GM23338 (cell line): Measurements from ENCODE around the gene ZBBX. TPM values are rescaled to one million over a fixed set of nuclear protein-coding genes. Genes with fewer than 3 reads are reported as not detected.
"Not testable (repeated sequence)": the region's sequence is repeated elsewhere in the genome, so short reads cannot be mapped to it uniquely, and the experiment has no call there.

ENCODE experiments used
- ATAC-seq: fragments of 200-7000 bp; cut with Tn5 transposase; 3 replicates; pipeline ENCODE4 v1.9.1; 2020
- DNase-seq: peaks from one replicate; pipeline ENCODE4 v3.0.0-alpha.2; 2015; ENCODE audit warnings: low spot score
- H2AFZ ChIP-seq: fragments of 200-600 bp; sonication (generic); 2 replicates; pipeline ENCODE4 v1.8.0; 2016; ENCODE audit warnings: antibody characterized with exemption, mild to moderate bottlenecking, moderate library complexity
- H3F3A ChIP-seq: fragments of 200-600 bp; sonication (generic); replicated peaks from 2 replicates; pipeline ENCODE4 v1.8.0; 2017; ENCODE audit warnings: antibody characterized with exemption, mixed run types, low read depth
- H3K27ac ChIP-seq: fragments of 200-600 bp; sonication (generic); 2 replicates; pipeline ENCODE4 v1.6.1; 2016; ENCODE audit warnings: low read depth
- H3K27me3 ChIP-seq: fragments of 200-600 bp; sonication (generic); 2 replicates; pipeline ENCODE4 v1.8.0; 2016; ENCODE audit warnings: mild to moderate bottlenecking, mixed run types, moderate library complexity; ENCODE audit not compliant: insufficient read depth
- H3K36me3 ChIP-seq: fragments of 200-600 bp; sonication (generic); 2 replicates; pipeline ENCODE4 v1.8.0; 2016; ENCODE audit warnings: mild to moderate bottlenecking; ENCODE audit not compliant: insufficient read depth
- H3K4me1 ChIP-seq: fragments of 200-600 bp; sonication (generic); 2 replicates; pipeline ENCODE4 v1.8.0; 2016; ENCODE audit warnings: mild to moderate bottlenecking, moderate library complexity; ENCODE audit not compliant: insufficient read depth
- H3K4me2 ChIP-seq: fragments of 200-600 bp; sonication (generic); 2 replicates; pipeline ENCODE4 v1.7.1; 2017; ENCODE audit warnings: mixed run types
- H3K4me3 ChIP-seq: fragments of 200-600 bp; sonication (generic); 2 replicates; pipeline ENCODE4 v1.6.1; 2016; ENCODE audit warnings: mixed run types
- H3K79me2 ChIP-seq: fragments of 200-600 bp; sonication (generic); replicated peaks from 2 replicates; pipeline ENCODE4 v1.8.0; 2017; ENCODE audit warnings: mild to moderate bottlenecking; ENCODE audit not compliant: insufficient read depth
- H3K9me2 ChIP-seq: fragments of 200-600 bp; sonication (generic); 2 replicates; pipeline ENCODE4 v1.8.0; 2017; ENCODE audit not compliant: insufficient read depth
- H4K20me1 ChIP-seq: fragments of 200-600 bp; sonication (generic); replicated peaks from 2 replicates; pipeline ENCODE4 v1.8.0; 2017; ENCODE audit warnings: mild to moderate bottlenecking; ENCODE audit not compliant: insufficient read depth
- H3K27ac Mint-ChIP-seq: 2 replicates; pipeline ENCODE4 v1.8.0; 2020; ENCODE audit warnings: inconsistent platforms, mild to moderate bottlenecking, moderate library complexity, mixed read lengths
- H3K27me3 Mint-ChIP-seq: 3 replicates; pipeline ENCODE4 v1.8.0; 2022; ENCODE audit warnings: low read depth, mild to moderate bottlenecking, moderate library complexity, mixed read lengths, inconsistent platforms; ENCODE audit not compliant: insufficient read depth, poor library complexity
- H3K36me3 Mint-ChIP-seq: 3 replicates; pipeline ENCODE4 v1.8.0; 2021; ENCODE audit warnings: low read depth, mild to moderate bottlenecking, inconsistent platforms, moderate library complexity, mixed read lengths
- H3K4me1 Mint-ChIP-seq: 3 replicates; pipeline ENCODE4 v1.8.0; 2020; ENCODE audit warnings: mild to moderate bottlenecking, inconsistent platforms, mixed read lengths
- H3K4me3 Mint-ChIP-seq: 3 replicates; pipeline ENCODE4 v1.8.0; 2021; ENCODE audit warnings: moderate library complexity, mild to moderate bottlenecking, inconsistent platforms, mixed read lengths
- H3K9me3 Mint-ChIP-seq: 3 replicates; pipeline ENCODE4 v1.8.0; 2020; ENCODE audit warnings: moderate library complexity, mild to moderate bottlenecking, inconsistent platforms, mixed read lengths
- CREB1 ChIP-seq: fragments of 250-450 bp; sonication (Bioruptor Pico); IDR thresholded peaks from 2 replicates; pipeline ENCODE4 v1.5.0; 2020; ENCODE audit warnings: low read depth, mild to moderate bottlenecking, moderate library complexity
- CTCF ChIP-seq, 2 experiments: fragments of 200-600 bp in 1 of 2; sonication (generic) in 1 of 2; conservative IDR thresholded peaks; 2 replicates each; pipeline versions ENCODE4 v1.5.1 to v1.6.1; 2016 to 2017; ENCODE audit warnings: antibody characterized with exemption in 2 of 2, low read depth in 2 of 2, mild to moderate bottlenecking in 2 of 2, moderate library complexity in 1 of 2
- ETS1 ChIP-seq: IDR thresholded peaks from 2 replicates; pipeline ENCODE4 v1.6.1; 2016; ENCODE audit warnings: antibody characterized with exemption
- POLR2AphosphoS5 ChIP-seq: IDR thresholded peaks from 2 replicates; pipeline ENCODE4 v1.6.1; 2016; ENCODE audit warnings: antibody characterized with exemption, low read depth
- ZNF462 ChIP-seq: fragments of 250-450 bp; sonication (Bioruptor Pico); IDR thresholded peaks from 2 replicates; pipeline ENCODE4 v1.5.0; 2020; ENCODE audit warnings: mild to moderate bottlenecking, moderate library complexity
- long read RNA-seq: library from polyadenylated mRNA; unstranded; transcript quantifications from one replicate; pipeline ENCODE4 v2.0.0, GENCODE V29; 2020; ENCODE audit not compliant: unreplicated experiment
- polyA plus RNA-seq: library from polyadenylated mRNA; unstranded; fragments of >200 nt; fragmentation: Nextera tagmentation; extraction: Ambion mirVana; gene quantifications from 2 replicates; pipeline ENCODE4 v1.2.1, GENCODE V29; 2016
- total RNA-seq: library from RNA; depleted of rRNA; stranded (reverse); fragments of >200 nt; shearing (Covaris generic); gene quantifications from 2 replicates; pipeline ENCODE4 v1.2.3, GENCODE V29; 2014; rRNA removed

The ZBBX gene
- 0.08 and 0.90 TPM in 2 replicates for total RNA-seq
- polyA plus RNA-seq = 1.1 TPM in 2 replicates
- long read RNA-seq = 0 reads

- Mint-ChIP-seq H3K4me3 (peak within 1 kb of the TSS; percentile 82), H3K9me3 (no peaks in the 10 kb centered on the region), H3K4me1 (peaks cover 9% of the 10 kb centered on the region; the same call in 2 of the 3 replicates), H3K36me3 (no peaks in the 10 kb centered on the region), H3K27ac (peak within 1 kb of the TSS; percentile 65), H3K27me3 (peaks cover 2% of the 10 kb centered on the region)
- H3F3A ChIP-seq = no peaks in the 10 kb centered on the region
- no peaks in the 10 kb centered on the region for H4K20me1 ChIP-seq
- H3K9me2 ChIP-seq = no peaks in the 10 kb centered on the region
- H3K27ac ChIP-seq = peak within 1 kb of the TSS; percentile 27; the same call in 1 of the 2 replicates
- H3K4me3 ChIP-seq = peak within 1 kb of the TSS; percentile 53
- H3K27me3 ChIP-seq = no peaks in the 10 kb centered on the region
- TF ChIP-seq POLR2AphosphoS5 (peak; percentile 47), ETS1 (peak; percentile 30; the same call in 1 of the 2 replicates), CTCF (conservative IDR thresholded peaks at IDR 0.05; ENCODE audit: low read depth in 2 of 2) (peak; percentile 81 to 92), ZNF462 (CRISPR knock-in tag) (no peak), CREB1 (CRISPR knock-in tag) (peak; percentile 82)
- H3K79me2 ChIP-seq = no peaks in the 10 kb centered on the region
- peak within 1 kb of the TSS; percentile 76 for H3K4me2 ChIP-seq
- H3K4me1 ChIP-seq = 0 out of 2 replicates have a peak, but pooled peaks cover 3% of the 10 kb centered on the region
- no peaks in the 10 kb centered on the region for H3K36me3 ChIP-seq
- peak within 1 kb of the TSS; percentile 89 for H2AFZ ChIP-seq
- peak; percentile 97 for DNase-seq
- ATAC-seq = peak; percentile 100
Measured at GRCh38 chr3:167380004-167380689, at the start of gene ZBBX. Gene ZBBX (minus strand): TSS chr3:167380297. CDS start chr3:167372901, 7,396 bp downstream.

- not testable (repeated sequence) for H2AFZ ChIP-seq, H3K9me3 Mint-ChIP-seq, H3K27ac Mint-ChIP-seq, H3K4me3 ChIP-seq, H3K27ac ChIP-seq, H3K4me3 Mint-ChIP-seq, H3K36me3 ChIP-seq, H3K4me1 Mint-ChIP-seq, H4K20me1 ChIP-seq, H3K27me3 ChIP-seq, H3K79me2 ChIP-seq, H3K4me2 ChIP-seq, H3K9me2 ChIP-seq, ATAC-seq, H3F3A ChIP-seq, H3K4me1 ChIP-seq, DNase-seq, H3K36me3 Mint-ChIP-seq, H3K27me3 Mint-ChIP-seq
Measured at GRCh38 chr3:167426962-167427361, 46.9 kb upstream of the ZBBX start.

GRCh38 chr3:167422396-167422795, 42.3 kb upstream of the ZBBX start:
- H3K9me3 Mint-ChIP-seq, H4K20me1 ChIP-seq, H3K27ac ChIP-seq, H3K79me2 ChIP-seq, H3K36me3 Mint-ChIP-seq, H3K4me1 Mint-ChIP-seq, ATAC-seq, H3K27me3 Mint-ChIP-seq, H3K27me3 ChIP-seq, H3K4me3 Mint-ChIP-seq, H3K27ac Mint-ChIP-seq, H3K4me3 ChIP-seq, H3K4me2 ChIP-seq, H3K36me3 ChIP-seq, DNase-seq, H3F3A ChIP-seq, H3K4me1 ChIP-seq: not testable (repeated sequence)
- H2AFZ ChIP-seq = peak overlapping the region; percentile 69; the same call in 1 of the 2 replicates
- H3K9me2 ChIP-seq = peaks cover 12% of the 10 kb centered on the region
